Right cardiac atrium (tissue), 5 donors: ENCODE data around the gene TKT. TPM values are rescaled to one million over a fixed set of nuclear protein-coding genes. Genes with fewer than 3 reads are reported as not detected.

ENCODE experiments used
- ATAC-seq, 2 donors: fragments of 200-7000 bp; cut with Tn5 transposase; one replicate each; pipeline versions ENCODE4 v1.8.0 to v1.9.1; 2020; ENCODE audit warnings: moderate library complexity in 2 of 2, mild to moderate bottlenecking in 1 of 2
- DNase-seq, 3 donors: peaks; one replicate each; pipeline ENCODE4 v3.0.0-alpha.2; 2020
- H3K27ac ChIP-seq: one replicate; pipeline ENCODE4 v1.5.1; 2013; ENCODE audit warnings: mild to moderate bottlenecking, low read length, control low read depth, moderate library complexity
- H3K27me3 ChIP-seq: one replicate; pipeline ENCODE4 v1.6.1; 2013; ENCODE audit not compliant: control insufficient read depth, insufficient read depth
- H3K4me1 ChIP-seq: one replicate; pipeline ENCODE4 v1.6.1; 2013; ENCODE audit warnings: low read length; ENCODE audit not compliant: control insufficient read depth, insufficient read depth
- H3K4me3 ChIP-seq: one replicate; pipeline ENCODE4 v1.5.1; 2013; ENCODE audit warnings: low read length, control low read depth
- H3K9me3 ChIP-seq: one replicate; pipeline ENCODE4 v1.6.1; 2013; ENCODE audit warnings: low read length; ENCODE audit not compliant: control insufficient read depth
- WGBS: extraction: QIAGEN DNeasy Blood & Tissue Kit; methylation state at CpG from one replicate; pipeline ENCODE4 v1.1.7; 2013; 5-methylcytosine and 5-hydroxymethylcytosine counted together
- intact Hi-C, 4 donors: fragments of 100-400 bp; cut with DNase I; formaldehyde crosslinking; loops; one replicate each; pipeline versions ENCODE4 v1.11.0 to v1.14.0; 2022 to 2023
- polyA plus RNA-seq: library from polyadenylated mRNA; stranded (reverse); fragments of 200-250 nt; gene quantifications from one replicate; pipeline ENCODE4 v1.2.3, GENCODE V29; 2013
- total RNA-seq, 4 donors: library from RNA; stranded (reverse); fragmentation: NEBNext Ultra II Directional; extraction: Animal tissue kit (Norgen Biotek cat#: 25700); gene quantifications; one replicate each; pipeline ENCODE4 v1.2.1, GENCODE V29; 2021
- donor health status: healthy with polysubstance abuse.
- donor health status: DM: no; HTN: yes; CAD: no.
- donor health status: DM: no; HTN: no; CAD: no.
- donor health status: DM: no; HTN: yes; CAD: no; lungs with severe emphysema.
- donor health status: DM: yes; HTN: yes; CAD: no.

The TKT gene
- total and polyA plus RNA-seq, 5 donors = 37.7 to 61.8 (median 41.9) TPM

- intact Hi-C loops = no loop called here
- WGBS = 92% methylated on average over 20 of the region's 20 CpGs
- no peak for ATAC-seq
Measured at GRCh38 chr3:53185761-53186465, 69.9 kb downstream of the TKT start.

DNA sequence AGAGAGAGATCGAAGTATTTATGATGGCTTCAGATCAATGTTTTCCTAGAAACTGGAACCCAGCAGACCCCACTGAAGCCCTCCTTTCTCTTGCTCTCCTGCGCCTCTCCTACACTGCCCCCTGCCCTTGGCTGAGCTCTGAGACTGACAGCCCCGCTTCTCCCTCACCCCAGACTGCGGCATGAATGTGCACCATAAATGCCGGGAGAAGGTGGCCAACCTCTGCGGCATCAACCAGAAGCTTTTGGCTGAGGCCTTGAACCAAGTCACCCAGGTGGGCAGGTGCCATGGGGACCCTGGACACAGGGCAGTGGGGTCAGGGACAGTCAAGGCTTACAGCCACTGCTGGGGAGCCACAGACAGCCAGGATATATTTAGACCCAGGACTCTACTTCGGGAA is 71.1 kb downstream of the TKT start:
- WGBS = 94% methylated on average over 7 of the region's 7 CpGs
- Histone ChIP-seq H3K27ac (no peak overlapping the region), H3K27me3 (no peaks in the 10 kb centered on the region), H3K9me3 (no peaks in the 10 kb centered on the region), H3K4me3 (no peak overlapping the region), H3K4me1 (no peaks in the 10 kb centered on the region)
- DNase-seq = peak in 2 of 3 donors; percentile 8 to 21
- intact Hi-C loops = no loop called here
- ATAC-seq = no peak

More at GRCh38 chr3:53185761-53186465, 69.9 kb downstream of the TKT start:
- Histone ChIP-seq H3K27ac (no peak overlapping the region), H3K27me3 (no peaks in the 10 kb centered on the region), H3K4me3 (no peak overlapping the region), H3K4me1 (no peaks in the 10 kb centered on the region), H3K9me3 (no peaks in the 10 kb centered on the region)
- DNase-seq = peak in 2 of 3 donors; percentile 43 to 44

DNA sequence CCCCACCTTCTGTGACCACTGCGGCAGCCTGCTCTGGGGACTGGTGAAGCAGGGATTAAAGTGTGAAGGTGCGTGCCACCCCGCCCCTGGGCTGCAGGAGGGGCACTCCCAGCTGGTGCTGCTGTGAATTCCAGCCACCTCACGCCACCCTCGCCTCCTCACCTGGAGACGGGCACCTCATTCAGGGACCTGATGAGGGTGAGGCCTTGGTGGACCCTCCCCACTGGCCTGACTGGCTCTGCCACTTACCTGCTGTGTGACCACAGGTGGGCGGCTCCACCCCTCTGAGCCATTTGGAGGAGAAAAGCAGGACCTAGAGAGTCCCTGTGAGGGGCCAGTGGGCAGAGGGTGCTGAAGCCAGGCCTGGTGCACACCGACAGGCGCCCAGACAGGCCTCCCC is 72.3 kb downstream of the TKT start:
- Histone ChIP-seq H3K27ac (no peak overlapping the region), H3K27me3 (no peaks in the 10 kb centered on the region), H3K9me3 (no peaks in the 10 kb centered on the region), H3K4me3 (no peak overlapping the region), H3K4me1 (no peaks in the 10 kb centered on the region)
- DNase-seq (peak in 1 of 3 donors; percentile 48), ATAC-seq (no peak)
- intact Hi-C loops = no loop called here
- 97% methylated on average over 9 of the region's 9 CpGs for WGBS

GRCh38 chr3:53182764-53183355 is 73.0 kb downstream of the TKT start:
- peak in 1 of 3 donors; percentile 4 for DNase-seq
- Histone ChIP-seq H3K27me3 (no peaks in the 10 kb centered on the region), H3K4me3 (no peak overlapping the region), H3K27ac (no peak overlapping the region), H3K9me3 (no peaks in the 10 kb centered on the region), H3K4me1 (no peaks in the 10 kb centered on the region)
- intact Hi-C loops = no loop called here
- no peak for ATAC-seq
- WGBS = 81% methylated on average over 20 of the region's 20 CpGs

GRCh38 chr3:53181528-53181927 is 74.3 kb downstream of the TKT start:
- no peak overlapping the region for H3K27ac ChIP-seq
- no peak for ATAC-seq
- intact Hi-C loops = no loop called here
- 95% methylated on average over 11 of the region's 11 CpGs for WGBS
- no peak overlapping the region for H3K4me3 ChIP-seq
- no peaks in the 10 kb centered on the region for H3K9me3 ChIP-seq
- no peaks in the 10 kb centered on the region for H3K27me3 ChIP-seq
- DNase-seq = no peak
- no peaks in the 10 kb centered on the region for H3K4me1 ChIP-seq

DNA sequence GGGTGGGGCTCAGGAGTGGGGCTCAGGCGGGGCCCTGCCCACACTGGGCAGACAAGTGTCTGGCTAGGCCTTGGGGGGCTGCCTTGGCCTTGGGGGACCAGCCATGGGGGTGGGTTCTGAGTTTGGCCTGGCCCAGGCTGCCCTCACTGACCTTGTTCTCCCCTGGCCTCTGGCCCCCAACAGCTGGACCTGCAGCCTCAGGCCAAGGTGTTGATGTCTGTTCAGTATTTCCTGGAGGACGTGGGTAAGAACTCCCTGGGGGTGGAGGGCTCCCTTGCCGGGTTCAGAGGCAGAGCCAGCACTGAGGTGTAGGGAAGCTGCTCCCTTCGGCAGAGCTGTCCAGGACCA is 74.8 kb downstream of the TKT start:
- Histone ChIP-seq H3K4me3 (no peak overlapping the region), H3K27ac (no peak overlapping the region), H3K4me1 (no peaks in the 10 kb centered on the region), H3K9me3 (no peaks in the 10 kb centered on the region), H3K27me3 (no peaks in the 10 kb centered on the region)
- DNase-seq (no peak), ATAC-seq (no peak)
- intact Hi-C loops = no loop called here
- 72% methylated on average over 4 of the region's 4 CpGs for WGBS

DNA sequence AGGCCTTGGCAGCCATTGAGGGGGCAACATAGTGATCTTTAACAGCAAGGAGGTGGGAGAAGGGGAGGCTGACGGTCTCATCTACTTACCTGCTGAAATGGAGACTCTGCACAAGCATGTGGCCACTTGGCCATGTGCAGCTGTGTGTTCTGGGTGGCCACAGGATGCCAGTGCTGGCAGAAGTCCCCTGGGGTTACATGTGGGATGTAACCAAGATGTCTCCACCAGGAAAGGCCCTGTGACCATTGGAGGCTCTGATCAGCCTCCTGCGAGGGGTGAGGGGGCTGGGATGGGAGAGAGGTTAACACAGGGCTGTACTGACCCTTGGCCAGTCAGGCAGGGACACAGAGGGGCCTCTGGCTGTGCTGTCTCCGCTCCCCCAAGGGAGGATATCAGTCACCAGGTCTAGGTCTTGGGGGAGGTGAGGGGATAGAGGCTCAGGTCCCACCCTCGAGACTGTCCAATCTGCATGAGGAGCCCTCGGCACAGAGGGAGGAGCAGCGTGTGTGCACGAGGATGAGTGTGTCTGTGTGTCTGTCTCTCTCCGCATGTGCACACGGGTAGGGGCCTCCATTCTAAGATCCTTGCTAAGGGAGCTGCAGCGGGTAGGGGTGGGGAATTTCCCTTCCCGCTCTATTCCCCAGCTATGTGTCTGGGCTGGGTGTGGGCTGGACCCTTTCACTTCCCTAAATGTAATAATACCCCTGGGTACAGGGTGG is 75.4 kb downstream of the TKT start:
- DNase-seq (no peak), ATAC-seq (peak; percentile 17 to 40)
- WGBS = 89% methylated on average over 11 of the region's 11 CpGs
- Histone ChIP-seq H3K9me3 (no peaks in the 10 kb centered on the region), H3K4me1 (no peaks in the 10 kb centered on the region), H3K4me3 (no peak overlapping the region), H3K27ac (no peak overlapping the region), H3K27me3 (no peaks in the 10 kb centered on the region)
- intact Hi-C loops = no loop called here

GRCh38 chr3:53179580-53179979 is 76.2 kb downstream of the TKT start:
- Histone ChIP-seq H3K4me3 (no peak overlapping the region), H3K27ac (no peak overlapping the region), H3K4me1 (no peaks in the 10 kb centered on the region), H3K27me3 (no peaks in the 10 kb centered on the region), H3K9me3 (no peaks in the 10 kb centered on the region)
- 95% methylated on average over 20 of the region's 20 CpGs for WGBS
- no peak for ATAC-seq
- no peak for DNase-seq
- intact Hi-C loops = no loop called here

DNA sequence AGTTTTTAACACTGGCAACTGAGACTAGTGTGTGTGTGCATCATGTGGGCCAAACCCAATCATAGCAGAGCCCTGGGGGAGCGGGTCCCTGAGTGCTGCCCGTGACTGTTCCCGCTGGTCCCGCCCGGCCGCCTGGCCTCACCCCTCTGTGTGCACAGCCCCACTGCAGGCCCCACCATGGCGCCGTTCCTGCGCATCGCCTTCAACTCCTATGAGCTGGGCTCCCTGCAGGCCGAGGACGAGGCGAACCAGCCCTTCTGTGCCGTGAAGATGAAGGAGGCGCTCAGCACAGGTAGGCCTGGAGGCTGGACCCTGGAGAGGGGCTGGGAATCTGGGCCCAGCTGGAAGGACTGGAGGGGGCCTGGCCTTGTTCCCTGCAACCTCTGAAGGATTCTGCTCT is 77.6 kb downstream of the TKT start:
- intact Hi-C loops = no loop called here
- no peak overlapping the region for H3K27ac ChIP-seq
- no peaks in the 10 kb centered on the region for H3K4me1 ChIP-seq
- DNase-seq (no peak), ATAC-seq (no peak)
- no peaks in the 10 kb centered on the region for H3K9me3 ChIP-seq
- WGBS = 97% methylated on average over 15 of the region's 15 CpGs
- H3K27me3 ChIP-seq = no peaks in the 10 kb centered on the region
- no peak overlapping the region for H3K4me3 ChIP-seq

GRCh38 chr3:53175613-53176540 is 79.9 kb downstream of the TKT start:
- DNase-seq = no peak
- ATAC-seq = no peak
- Histone ChIP-seq H3K9me3 (no peaks in the 10 kb centered on the region), H3K27me3 (no peaks in the 10 kb centered on the region), H3K4me1 (no peaks in the 10 kb centered on the region), H3K27ac (no peak overlapping the region), H3K4me3 (no peak overlapping the region)
- intact Hi-C loops = no loop called here
- WGBS = 76% methylated on average over 9 of the region's 9 CpGs
